ENCODE results near the gene JMJD6. TPM values are rescaled to one million over a fixed set of nuclear protein-coding genes. Genes with fewer than 3 reads are reported as not detected.

JMJD6 gene
- total RNA-seq, 3 donors from 2014 or later = 13.1 to 34.1 (median 25.6) TPM

DNA sequence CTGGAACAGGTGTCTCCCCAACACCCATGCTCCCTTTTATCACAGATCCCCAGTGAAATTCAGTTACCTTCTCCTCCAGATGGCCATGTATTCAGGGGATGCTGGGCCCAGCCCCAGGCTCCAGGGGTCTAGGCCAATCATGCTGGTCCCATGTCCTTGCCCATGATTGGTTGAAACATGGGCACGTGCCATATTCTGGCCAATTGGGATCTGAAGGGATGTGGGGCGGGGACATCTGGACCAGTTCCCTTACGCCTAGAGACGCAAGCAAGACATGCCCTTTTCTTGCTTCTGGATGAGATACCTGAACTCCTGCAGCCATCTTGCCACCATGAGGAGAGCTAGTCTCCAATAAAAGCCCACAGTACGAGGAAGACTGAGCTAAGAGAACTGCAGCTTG lies 51.8 kb downstream of the JMJD6 start:
- no peak for TF ChIP-seq POLR2A (IDR thresholded peaks at IDR 0.05)
- no peak for TF ChIP-seq POLR2AphosphoS5 (IDR thresholded peaks at IDR 0.05)
- TF ChIP-seq CTCF (IDR thresholded peaks at IDR 0.05) = no peak
- no peaks in the 10 kb centered on the region for H3K9me3 ChIP-seq
- no peaks in the 10 kb centered on the region for H3K36me3 ChIP-seq
- H3K27ac ChIP-seq = no peak overlapping the region
- no peak for DNase-seq (ENCODE audit: low spot score in 2 of 2)
- H3K27me3 ChIP-seq = no peaks in the 10 kb centered on the region
- H3K4me1 ChIP-seq = peaks cover 0 to 3% of the 10 kb centered on the region in 2 donors
- intact Hi-C loops (cut with DNase I; ENCODE audit: low total_unique reads) = no loop called here
- no peak overlapping the region for H3K4me3 ChIP-seq

- no peak overlapping the region for H3K27ac ChIP-seq
- DNase-seq (ENCODE audit: low spot score in 2 of 2) = no peak
- H3K27me3 ChIP-seq = no peaks in the 10 kb centered on the region
- intact Hi-C loops (cut with DNase I; ENCODE audit: low total_unique reads) = no loop called here
- no peak overlapping the region for H3K4me3 ChIP-seq
- TF ChIP-seq CTCF (IDR thresholded peaks at IDR 0.05) = no peak
- no peak for TF ChIP-seq POLR2A (IDR thresholded peaks at IDR 0.05)
- no peak for TF ChIP-seq POLR2AphosphoS5 (IDR thresholded peaks at IDR 0.05)
- no peaks in the 10 kb centered on the region for H3K9me3 ChIP-seq
- H3K4me1 ChIP-seq = peaks cover 0 to 3% of the 10 kb centered on the region in 2 donors
- no peaks in the 10 kb centered on the region for H3K36me3 ChIP-seq
Measured at GRCh38 chr17:76673729-76674128, 52.7 kb downstream of the JMJD6 start.

GRCh38 chr17:76672892-76673291 lies 53.5 kb downstream of the JMJD6 start:
- no peak overlapping the region for H3K27ac ChIP-seq

DNA sequence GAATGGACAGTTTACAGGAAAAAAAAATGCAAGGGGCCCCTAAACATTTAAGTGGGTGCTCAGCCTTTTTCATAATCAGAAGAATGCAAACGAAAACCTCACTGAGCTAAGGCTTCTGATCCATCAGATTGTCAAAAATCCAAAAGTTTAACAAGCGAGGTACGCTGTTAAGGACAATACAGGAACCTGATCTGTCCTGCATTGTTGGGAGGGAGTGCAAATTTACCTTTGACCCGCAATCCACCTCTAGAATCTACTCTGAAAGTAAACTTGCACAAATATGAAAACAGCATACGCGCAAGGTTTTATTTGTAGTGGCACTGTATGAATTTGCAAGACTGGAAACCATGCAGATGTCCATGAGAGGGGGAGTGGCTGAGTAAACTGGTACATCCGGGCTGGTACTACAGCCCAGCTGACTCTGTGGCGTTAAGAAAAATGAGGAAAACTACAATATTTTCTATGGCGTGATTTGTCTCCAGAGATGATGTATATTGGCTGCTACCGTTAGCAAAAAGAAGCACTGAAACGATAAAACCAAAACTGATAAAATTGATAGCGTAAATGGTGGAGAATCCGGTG lies 54.0 kb downstream of the JMJD6 start:
- intact Hi-C loops (cut with DNase I; ENCODE audit: low total_unique reads) = no loop called here
- Histone ChIP-seq H3K27ac (peak overlapping the region; percentile 66 to 93), H3K9me3 (no peaks in the 10 kb centered on the region), H3K4me3 (peak overlapping the region; percentile 58 to 66 (median 64)), H3K27me3 (no peaks in the 10 kb centered on the region), H3K4me1 (peaks cover 0 to 3% of the 10 kb centered on the region in 2 donors), H3K36me3 (no peaks in the 10 kb centered on the region)
- DNase-seq (ENCODE audit: low spot score in 2 of 2) = no peak
- no peak for TF ChIP-seq CTCF (IDR thresholded peaks at IDR 0.05)
- TF ChIP-seq POLR2A (IDR thresholded peaks at IDR 0.05) = no peak
- TF ChIP-seq POLR2AphosphoS5 (IDR thresholded peaks at IDR 0.05) = no peak

More at GRCh38 chr17:76672892-76673291, 53.5 kb downstream of the JMJD6 start:
- Histone ChIP-seq H3K9me3 (no peaks in the 10 kb centered on the region), H3K4me3 (no peak overlapping the region), H3K27me3 (no peaks in the 10 kb centered on the region), H3K36me3 (no peaks in the 10 kb centered on the region), H3K4me1 (peaks cover 0 to 3% of the 10 kb centered on the region in 2 donors)
- no peak for TF ChIP-seq POLR2A (IDR thresholded peaks at IDR 0.05)
- no peak for TF ChIP-seq POLR2AphosphoS5 (IDR thresholded peaks at IDR 0.05)
- TF ChIP-seq CTCF (IDR thresholded peaks at IDR 0.05) = no peak
- intact Hi-C loops (cut with DNase I; ENCODE audit: low total_unique reads) = no loop called here
- DNase-seq (ENCODE audit: low spot score in 2 of 2) = no peak

DNA sequence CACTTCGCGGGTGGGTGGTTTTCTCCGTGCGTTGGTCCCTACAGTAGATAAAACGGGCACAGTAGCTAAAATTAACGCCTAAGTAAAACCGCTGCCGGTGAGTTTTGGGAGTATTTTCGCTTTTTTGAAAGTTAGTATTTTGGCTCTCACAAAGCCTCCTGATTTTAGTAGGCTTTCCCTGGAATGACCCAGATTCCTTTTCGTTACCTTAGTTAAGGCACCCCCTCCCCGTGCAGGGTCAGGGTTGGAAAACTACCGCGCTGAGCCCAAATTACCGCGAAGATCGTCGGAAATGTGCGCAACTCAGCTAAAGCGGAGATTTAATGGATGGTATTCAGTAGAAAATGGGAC lies 54.5 kb downstream of the JMJD6 start:
- no peak for DNase-seq (ENCODE audit: low spot score in 2 of 2)
- Histone ChIP-seq H3K27me3 (no peaks in the 10 kb centered on the region), H3K36me3 (no peaks in the 10 kb centered on the region), H3K4me3 (peak overlapping the region; percentile 58 to 66 (median 64)), H3K27ac (peak overlapping the region; percentile 66 to 93), H3K4me1 (peaks cover 0 to 3% of the 10 kb centered on the region in 2 donors), H3K9me3 (no peaks in the 10 kb centered on the region)
- intact Hi-C loops (cut with DNase I; ENCODE audit: low total_unique reads) = no loop called here
- peak; percentile 9 to 29 (median 27) for TF ChIP-seq CTCF (IDR thresholded peaks at IDR 0.05)
- TF ChIP-seq POLR2A (IDR thresholded peaks at IDR 0.05) = no peak
- no peak for TF ChIP-seq POLR2AphosphoS5 (IDR thresholded peaks at IDR 0.05)

All from breast epithelium (tissue), 4 donors.